HG03280 (cell line): ENCODE results near the gene ROM1.
"Not testable (repeated sequence)": the region's sequence is repeated elsewhere in the genome, so short reads cannot be mapped to it uniquely, and the experiment has no call there.

Experiments
- ATAC-seq: cut with Tn5 transposase; IDR thresholded peaks from one replicate; pipeline ENCODE4 v1.9.1; 2021; ENCODE audit warnings: mild to moderate bottlenecking, moderate library complexity; ENCODE audit not compliant: unreplicated experiment

ROM1 gene

GRCh38 chr11:62605902-62606301, 7.2 kb upstream of the ROM1 start:
- ATAC-seq, result no peak

GRCh38 chr11:62607714-62608113, 5.3 kb upstream of the ROM1 start:
- ATAC-seq, result no peak

- no peak for ATAC-seq
Measured at GRCh38 chr11:62608776-62609175, 4.3 kb upstream of the ROM1 start.

- ATAC-seq, result no peak
Measured at GRCh38 chr11:62610403-62610802, 2.7 kb upstream of the ROM1 start.

DNA sequence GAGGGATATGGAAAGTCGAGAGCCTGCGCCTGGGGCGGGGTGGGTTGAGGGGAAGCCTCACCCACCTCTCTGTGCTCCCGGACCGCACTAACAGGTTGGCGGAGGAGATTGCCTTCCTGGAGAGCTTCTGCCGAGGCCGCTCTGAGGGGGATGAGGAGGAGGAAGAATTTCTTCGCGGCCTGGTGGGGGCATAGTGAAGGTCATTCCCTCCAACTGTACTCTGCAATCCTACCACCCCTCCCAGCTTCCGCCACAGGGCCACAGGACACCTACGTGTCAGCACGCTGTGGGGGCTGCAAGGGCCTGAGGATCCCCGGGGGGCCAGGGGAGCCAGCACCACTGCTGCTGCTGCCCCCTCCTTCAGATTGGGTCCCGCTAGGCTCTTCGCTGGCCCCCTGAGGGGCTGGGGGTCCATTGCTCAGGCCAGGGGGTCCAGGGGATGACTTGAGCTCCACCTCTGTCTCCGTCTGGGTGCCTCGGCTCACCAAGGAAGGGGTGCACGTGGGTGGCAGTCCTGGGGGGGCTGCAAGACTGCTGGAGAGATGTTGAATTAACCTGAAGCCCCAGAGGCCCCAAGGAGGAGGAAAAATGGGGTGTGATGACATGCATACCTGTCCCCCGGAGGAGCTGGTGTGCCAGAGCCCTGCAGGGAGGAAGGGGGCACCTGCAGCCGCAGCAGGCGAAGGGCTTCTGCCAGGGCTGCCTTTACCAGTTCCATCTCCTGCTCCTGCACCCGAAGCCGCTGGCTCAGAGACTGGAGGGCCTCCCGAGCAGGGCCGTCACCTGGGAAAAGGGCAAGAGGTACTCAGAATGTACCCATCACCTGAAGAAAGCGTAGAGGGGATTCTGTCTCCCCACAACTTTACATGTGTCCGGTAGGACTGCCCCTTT, 2.0 kb upstream of the ROM1 start:
- ATAC-seq, result no peak

- ATAC-seq, result peak; percentile 21
Measured at GRCh38 chr11:62611705-62612365, 1.2 kb upstream of the ROM1 start.

- ATAC-seq, result no peak
Measured at GRCh38 chr11:62613291-62613778, 278 bp downstream of the ROM1 start.

- ATAC-seq, result no peak
Measured at GRCh38 chr11:62614275-62614674, 1.2 kb downstream of the ROM1 start.

GRCh38 chr11:62615521-62615920, 2.5 kb downstream of the ROM1 start:
- ATAC-seq, result no peak

- not testable (repeated sequence) for ATAC-seq
Measured at GRCh38 chr11:62616957-62617356, 3.9 kb downstream of the ROM1 start.

- no peak for ATAC-seq
Measured at GRCh38 chr11:62621027-62621566, 8.0 kb downstream of the ROM1 start.

DNA sequence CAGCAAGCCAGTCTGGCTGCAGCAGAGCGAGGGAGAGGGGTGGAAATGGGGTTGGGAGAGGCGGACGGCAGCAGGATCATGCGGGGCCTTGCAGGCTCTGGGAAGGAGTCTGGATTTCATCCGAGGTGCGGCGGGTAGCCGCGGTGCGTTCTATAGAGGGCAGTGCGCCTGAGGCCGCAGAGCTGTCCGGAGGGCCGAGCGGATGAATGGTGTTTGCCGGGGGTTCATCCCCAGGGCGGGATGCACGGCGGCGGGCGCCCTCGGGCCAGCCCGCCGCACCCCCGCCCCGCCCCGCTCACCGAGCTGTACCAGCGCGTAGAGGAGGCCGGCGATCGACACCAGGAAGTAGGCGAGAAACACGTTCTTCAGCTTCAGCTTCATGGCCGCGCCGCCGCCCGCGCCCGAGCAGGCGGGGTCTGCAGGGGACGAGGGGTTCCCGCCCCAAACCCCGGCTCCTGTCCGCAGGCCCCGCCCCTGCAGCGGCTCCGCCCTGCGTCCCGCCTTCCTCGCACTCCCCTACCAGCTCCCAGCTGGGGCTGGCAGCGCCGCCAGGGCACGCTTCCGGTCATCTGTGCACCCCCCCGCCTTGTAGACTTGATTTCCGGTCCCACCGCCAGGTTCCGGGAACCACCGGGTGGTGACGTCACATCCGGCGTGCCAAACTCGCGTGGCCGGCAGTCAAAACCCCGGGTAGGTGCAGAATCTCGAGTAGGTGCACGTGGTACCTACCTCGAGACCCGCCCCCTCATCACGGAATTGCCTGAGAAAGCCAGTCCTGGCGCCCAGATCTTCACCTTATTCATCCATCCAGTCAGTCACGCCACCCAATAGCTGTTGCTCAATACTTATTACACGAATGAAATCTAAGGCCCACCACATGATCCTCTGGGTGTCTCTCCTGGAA, 8.8 kb downstream of the ROM1 start, which contains the start of gene B3GAT3:
Gene B3GAT3 (minus strand): TSS at position 420 of the 904 bp plus-strand sequence. CDS start 39 bp downstream, at position 381.
- ATAC-seq, result peak; percentile 94

DNA sequence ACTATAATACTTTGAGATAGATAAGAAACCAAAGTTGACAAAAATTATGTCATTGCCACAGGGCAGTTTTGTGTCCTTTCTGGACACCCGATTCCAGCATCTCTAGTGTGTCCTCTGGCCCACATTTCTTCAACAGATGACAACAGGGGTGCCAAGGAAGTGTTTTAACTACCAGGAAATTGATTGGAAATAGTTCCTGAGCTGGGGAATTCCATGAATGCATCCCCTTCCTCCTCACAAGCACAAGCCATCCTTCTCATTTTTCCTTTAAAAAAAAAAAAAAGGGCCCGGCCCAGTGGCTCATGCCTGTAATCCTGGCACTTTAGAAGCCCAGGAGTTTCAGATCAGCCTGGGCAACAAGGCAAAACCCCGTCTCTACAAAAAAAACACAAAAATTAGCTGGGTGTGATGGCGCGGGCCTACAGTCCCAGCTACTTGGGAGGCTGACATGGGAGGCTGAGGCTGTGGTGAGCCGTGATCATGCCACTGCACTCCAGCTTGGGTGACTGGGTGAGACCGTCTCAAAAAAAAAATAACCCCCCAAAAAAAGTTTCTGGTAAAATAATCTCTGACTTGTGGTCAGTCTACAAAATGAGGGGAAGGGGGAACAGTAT, 9.5 kb downstream of the ROM1 start:
- ATAC-seq, result no peak

- ATAC-seq, result no peak
Measured at GRCh38 chr11:62627713-62628112, 14.7 kb downstream of the ROM1 start.

- ATAC-seq, result no peak
Measured at GRCh38 chr11:62632492-62632891, 19.4 kb downstream of the ROM1 start.

GRCh38 chr11:62644220-62644619, 31.2 kb downstream of the ROM1 start:
- no peak for ATAC-seq

DNA sequence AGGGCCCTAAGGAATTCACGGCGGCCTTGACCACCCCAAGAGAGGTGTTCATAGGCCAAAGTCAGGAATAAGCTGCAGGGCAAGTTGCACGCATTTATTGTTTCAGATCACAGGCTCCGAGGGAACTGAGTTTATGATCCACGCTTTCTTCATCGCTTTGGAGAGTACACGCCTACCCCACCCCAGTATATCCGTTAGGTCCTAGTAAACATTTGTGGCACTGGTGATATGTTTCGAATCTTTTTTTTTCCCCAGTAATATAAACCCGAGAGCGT, 32.6 kb downstream of the ROM1 start:
- no peak for ATAC-seq

DNA sequence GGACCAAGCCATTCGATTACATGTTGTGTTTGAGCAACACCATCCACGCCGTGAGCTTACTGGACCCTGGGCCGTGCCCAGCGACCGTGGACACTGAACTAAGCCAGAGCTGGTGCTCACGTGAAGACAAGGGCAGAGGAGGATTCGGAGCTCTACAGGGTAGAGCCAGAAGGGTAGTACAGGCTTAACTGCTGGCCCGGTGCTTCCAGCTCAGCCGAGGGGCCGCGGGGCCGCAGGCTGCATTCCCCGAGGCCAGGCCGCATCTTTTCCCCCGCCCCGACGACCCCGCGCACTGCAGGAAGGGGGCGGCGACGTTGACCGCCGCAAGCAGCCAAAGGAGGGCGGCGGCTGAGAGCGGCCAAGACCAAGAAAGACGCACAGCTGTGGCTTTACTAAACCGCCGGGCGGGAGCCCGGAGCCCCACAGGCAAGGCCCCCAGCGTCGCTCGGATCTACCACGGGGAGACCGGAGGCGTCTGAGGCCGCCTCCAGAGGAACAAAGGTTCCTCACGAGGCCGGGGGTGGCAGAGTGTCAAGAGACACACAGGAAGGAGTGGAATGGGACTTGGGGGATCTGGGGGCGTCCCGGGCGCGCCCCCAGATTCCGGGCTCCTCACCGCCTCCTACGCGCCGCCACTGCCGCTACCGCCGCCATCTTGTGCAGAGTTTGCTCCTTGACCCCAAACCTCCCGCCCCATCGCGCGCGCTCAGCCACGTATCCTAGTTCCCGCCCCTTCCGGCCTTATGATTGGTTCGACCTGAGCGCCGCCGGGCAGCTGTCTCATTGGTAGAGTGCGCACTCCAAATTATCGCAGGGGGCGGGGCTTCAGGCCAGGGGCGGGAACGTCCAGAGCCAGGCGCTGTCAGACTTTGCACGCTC, 33.1 kb downstream of the ROM1 start, which contains the start of gene GANAB:
Gene GANAB (minus strand): TSS at position 668 of the 879 bp plus-strand sequence. CDS start 14 bp downstream, at position 654.
- ATAC-seq, result peak; percentile 95
